Activated CD4-positive, alpha-beta memory T cell treated with anti-CD3 and anti-CD28 coated beads for 36 hours (primary cell): ENCODE measurements around the gene HAPSTR1. TPM values are rescaled to one million over a fixed set of nuclear protein-coding genes. Genes with fewer than 3 reads are reported as not detected.

Source experiments
- CTCF ChIA-PET: fragments of 350-600 bp; sonication (Branson Sonifier 250); formaldehyde crosslinking; loops from one replicate; lab custom pipeline; 2021; ENCODE audit warnings: antibody characterized with exemption, inconsistent platforms; lab: Charles Lee
- POLR2A ChIA-PET: fragments of 350-600 bp; sonication (Branson Sonifier 250); formaldehyde crosslinking; loops from one replicate; lab custom pipeline; 2021; ENCODE audit warnings: antibody characterized with exemption; lab: Charles Lee
- DNase-seq: peaks from one replicate; pipeline ENCODE4 v3.0.0-alpha.2; 2020
- H3K27ac Mint-ChIP-seq: one replicate; pipeline ENCODE4 v1.8.0; 2021; ENCODE audit warnings: mixed read lengths
- H3K27me3 Mint-ChIP-seq: one replicate; pipeline ENCODE4 v1.8.0; 2021; ENCODE audit warnings: mixed read lengths
- H3K36me3 Mint-ChIP-seq: one replicate; pipeline ENCODE4 v1.8.0; 2021; ENCODE audit warnings: mixed read lengths
- H3K4me1 Mint-ChIP-seq: one replicate; pipeline ENCODE4 v1.8.0; 2021; ENCODE audit warnings: low read depth, mixed read lengths
- H3K4me3 Mint-ChIP-seq: one replicate; pipeline ENCODE4 v1.8.0; 2021; ENCODE audit warnings: mild to moderate bottlenecking, mixed read lengths
- H3K9me3 Mint-ChIP-seq: one replicate; pipeline ENCODE4 v1.8.0; 2021; ENCODE audit warnings: mixed read lengths
- intact Hi-C: fragments of 100-400 bp; cut with micrococcal nuclease; formaldehyde crosslinking; loops from one replicate; pipeline ENCODE4 v1.15.1; 2023
- total RNA-seq, 2 experiments: library from RNA; stranded (reverse); gene quantifications; one replicate each; pipeline ENCODE4 v1.2.3, GENCODE V29; 2021

Gene HAPSTR1
- total RNA-seq, 2 experiments from 2014 or later, result 47.1 to 49.1 TPM

- Mint-ChIP-seq H3K4me3 (no peak overlapping the region), H3K4me1 (peaks cover under 1% of the 10 kb centered on the region), H3K9me3 (no peaks in the 10 kb centered on the region), H3K27ac (no peak overlapping the region), H3K36me3 (no peaks in the 10 kb centered on the region), H3K27me3 (no peaks in the 10 kb centered on the region)
- intact Hi-C loops, result no loop called here
- CTCF ChIA-PET, result interaction anchor here (1.2 kb wide), 1 partner anchor 20 kb away, joined by 3 read pairs; no protein-coding TSS in a partner anchor
- no peak for DNase-seq
- POLR2A ChIA-PET, result no interaction called here
These were observed 37.0 kb upstream of the HAPSTR1 start for GRCh38 chr16:9054460-9054859.

DNA sequence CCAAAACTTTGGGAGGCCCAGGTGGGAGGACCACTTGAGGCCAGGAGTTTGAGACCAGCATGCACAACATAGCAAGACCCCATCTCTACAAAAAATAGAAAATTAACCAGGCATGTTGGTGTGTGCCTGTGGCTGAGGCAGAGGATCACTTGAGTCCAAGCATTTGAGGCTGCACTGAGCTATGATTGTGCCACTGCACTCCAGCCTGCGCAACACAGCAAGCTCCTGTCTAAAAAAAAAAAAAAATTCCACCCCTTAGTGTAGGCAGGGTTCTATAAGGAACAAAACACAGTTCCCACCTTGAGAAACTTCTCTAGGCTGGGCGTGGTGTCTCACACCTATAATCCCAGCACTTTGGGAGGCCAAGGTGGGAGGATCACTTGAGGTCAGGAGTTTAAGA lies 36.3 kb upstream of the HAPSTR1 start:
- H3K9me3 Mint-ChIP-seq, result no peaks in the 10 kb centered on the region
- ChIA-PET POLR2A (no interaction called here), CTCF (interaction anchor here (1.2 kb wide), 1 partner anchor 21 kb away, joined by 3 read pairs; no protein-coding TSS in a partner anchor)
- intact Hi-C loops, result no loop called here
- no peak overlapping the region for H3K27ac Mint-ChIP-seq
- no peaks in the 10 kb centered on the region for H3K27me3 Mint-ChIP-seq
- no peaks in the 10 kb centered on the region for H3K36me3 Mint-ChIP-seq
- peaks cover 2% of the 10 kb centered on the region for H3K4me1 Mint-ChIP-seq
- no peak overlapping the region for H3K4me3 Mint-ChIP-seq
- DNase-seq, result no peak

DNA sequence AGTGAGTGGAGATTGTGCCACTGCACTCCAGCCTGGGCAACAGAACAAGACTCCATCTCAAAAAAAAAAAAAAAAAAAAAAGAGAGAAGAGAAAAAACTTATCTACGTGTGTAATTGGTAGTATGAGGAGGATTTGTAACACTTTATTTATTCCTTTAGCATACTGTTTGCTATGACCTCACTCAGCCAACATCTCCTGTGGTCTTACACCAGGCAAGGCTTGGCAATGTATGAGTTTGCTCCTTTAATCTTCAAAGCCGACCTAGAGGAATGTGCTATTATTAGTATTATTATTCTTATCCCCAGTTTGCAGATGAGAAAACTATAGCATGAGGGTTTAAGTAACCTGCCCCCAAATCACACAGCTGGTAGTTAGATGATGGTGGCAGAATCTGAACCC lies 35.8 kb upstream of the HAPSTR1 start:
- H3K4me3 Mint-ChIP-seq, result no peak overlapping the region
- no peaks in the 10 kb centered on the region for H3K27me3 Mint-ChIP-seq
- POLR2A ChIA-PET, result no interaction called here
- DNase-seq, result no peak
- H3K27ac Mint-ChIP-seq, result no peak overlapping the region
- CTCF ChIA-PET, result no interaction called here
- H3K4me1 Mint-ChIP-seq, result peaks cover 5% of the 10 kb centered on the region
- intact Hi-C loops, result no loop called here
- H3K9me3 Mint-ChIP-seq, result no peaks in the 10 kb centered on the region
- no peaks in the 10 kb centered on the region for H3K36me3 Mint-ChIP-seq

DNA sequence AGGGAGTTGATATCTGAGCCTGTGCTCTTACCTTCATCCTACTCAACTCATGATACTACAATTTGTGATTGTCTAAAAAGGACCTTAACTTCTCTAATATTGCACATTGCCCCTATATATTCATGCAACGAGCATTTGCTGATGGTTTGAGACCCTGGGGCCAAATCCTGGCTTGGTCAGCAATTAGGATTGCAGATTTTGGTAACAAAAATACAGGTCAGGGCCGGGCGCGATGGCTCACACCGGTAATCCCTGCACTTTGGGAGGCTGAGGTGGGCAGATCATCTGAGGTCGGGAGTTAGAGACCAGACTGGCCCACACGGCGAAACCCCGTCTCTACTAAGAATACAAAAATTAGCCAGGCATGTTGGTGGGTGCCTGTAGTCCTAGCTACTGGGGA lies 35.4 kb upstream of the HAPSTR1 start:
- no peaks in the 10 kb centered on the region for H3K36me3 Mint-ChIP-seq
- no peaks in the 10 kb centered on the region for H3K27me3 Mint-ChIP-seq
- no peak for DNase-seq
- ChIA-PET POLR2A (no interaction called here), CTCF (no interaction called here)
- peaks cover 7% of the 10 kb centered on the region for H3K4me1 Mint-ChIP-seq
- intact Hi-C loops, result no loop called here
- H3K27ac Mint-ChIP-seq, result no peak overlapping the region
- no peak overlapping the region for H3K4me3 Mint-ChIP-seq
- H3K9me3 Mint-ChIP-seq, result no peaks in the 10 kb centered on the region

GRCh38 chr16:9058211-9058610 lies 33.2 kb upstream of the HAPSTR1 start:
- no peak overlapping the region for H3K27ac Mint-ChIP-seq
- intact Hi-C loops, result no loop called here
- CTCF ChIA-PET, result no interaction called here
- no peaks in the 10 kb centered on the region for H3K36me3 Mint-ChIP-seq
- POLR2A ChIA-PET, result no interaction called here
- H3K4me1 Mint-ChIP-seq, result peaks cover 13% of the 10 kb centered on the region
- H3K4me3 Mint-ChIP-seq, result no peak overlapping the region
- H3K9me3 Mint-ChIP-seq, result no peaks in the 10 kb centered on the region
- no peak for DNase-seq
- no peaks in the 10 kb centered on the region for H3K27me3 Mint-ChIP-seq

DNA sequence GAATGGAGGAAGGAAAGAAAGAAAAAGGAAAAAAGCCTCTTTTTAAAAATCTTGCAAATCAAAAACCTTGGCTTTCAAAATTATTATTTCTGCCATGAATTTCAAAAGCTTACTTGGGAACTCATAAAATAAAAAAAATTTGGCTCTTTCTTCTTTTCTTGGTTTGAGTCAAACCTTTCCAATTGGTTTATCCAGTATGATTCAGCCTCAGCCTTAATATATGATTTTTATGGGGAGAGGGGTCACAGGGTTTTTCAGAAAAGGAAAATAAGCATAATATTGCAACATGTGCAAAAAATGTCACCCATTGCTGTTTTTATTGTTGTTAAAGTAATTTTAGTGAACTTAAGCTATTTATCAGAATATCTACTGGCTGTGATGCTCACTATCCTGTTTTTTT lies 31.2 kb upstream of the HAPSTR1 start:
- POLR2A ChIA-PET, result no interaction called here
- no peaks in the 10 kb centered on the region for H3K9me3 Mint-ChIP-seq

DNA sequence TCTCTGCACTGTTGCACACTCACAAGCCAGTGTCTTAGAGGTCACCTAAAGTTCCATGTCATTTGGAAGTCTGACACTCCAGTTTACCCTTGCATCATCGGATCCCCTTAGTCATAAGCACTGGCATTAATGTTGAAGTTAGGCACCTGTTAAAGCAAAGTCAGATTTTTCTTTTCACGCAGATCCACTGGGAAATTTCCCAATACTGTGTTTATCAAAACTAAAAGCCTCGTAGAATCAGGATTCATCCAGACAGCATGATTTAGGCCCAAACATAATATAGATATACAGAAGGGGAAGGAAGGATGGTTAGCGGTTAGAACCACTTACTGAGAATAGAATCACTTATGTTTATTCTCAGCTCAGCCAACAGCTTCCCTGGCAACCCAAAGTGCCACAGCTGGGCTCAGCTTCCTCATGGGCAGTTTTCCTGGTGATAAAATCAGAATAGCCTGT lies 30.1 kb upstream of the HAPSTR1 start:
- ChIA-PET POLR2A (no interaction called here), CTCF (no interaction called here)
- Mint-ChIP-seq H3K27ac (no peak overlapping the region), H3K36me3 (no peaks in the 10 kb centered on the region), H3K4me3 (no peak overlapping the region), H3K4me1 (peaks cover 13% of the 10 kb centered on the region), H3K27me3 (peaks cover 2% of the 10 kb centered on the region), H3K9me3 (no peaks in the 10 kb centered on the region)
- intact Hi-C loops, result no loop called here
- DNase-seq, result no peak

More for the DNA sequence above, 31.2 kb upstream of the HAPSTR1 start:
- Mint-ChIP-seq H3K36me3 (no peaks in the 10 kb centered on the region), H3K27me3 (no peaks in the 10 kb centered on the region), H3K4me3 (no peak overlapping the region), H3K27ac (no peak overlapping the region), H3K4me1 (peaks cover 13% of the 10 kb centered on the region)
- intact Hi-C loops, result no loop called here
- DNase-seq, result no peak
- CTCF ChIA-PET, result interaction anchor here (1.3 to 1.4 kb wide), 2 partner anchors 10 to 51 kb away, joined by 3 to 5 read pairs; no protein-coding TSS in a partner anchor

GRCh38 chr16:9062301-9062700 lies 29.1 kb upstream of the HAPSTR1 start:
- no peak for DNase-seq
- H3K36me3 Mint-ChIP-seq, result no peaks in the 10 kb centered on the region
- CTCF ChIA-PET, result interaction anchor here (0.6 kb wide), 1 partner anchor 192 kb away, joined by 3 read pairs; no protein-coding TSS in a partner anchor
- no peaks in the 10 kb centered on the region for H3K9me3 Mint-ChIP-seq
- H3K4me1 Mint-ChIP-seq, result peaks cover 13% of the 10 kb centered on the region
- no peak overlapping the region for H3K27ac Mint-ChIP-seq
- H3K4me3 Mint-ChIP-seq, result no peak overlapping the region
- intact Hi-C loops, result no loop called here
- POLR2A ChIA-PET, result no interaction called here
- H3K27me3 Mint-ChIP-seq, result peaks cover 4% of the 10 kb centered on the region

DNA sequence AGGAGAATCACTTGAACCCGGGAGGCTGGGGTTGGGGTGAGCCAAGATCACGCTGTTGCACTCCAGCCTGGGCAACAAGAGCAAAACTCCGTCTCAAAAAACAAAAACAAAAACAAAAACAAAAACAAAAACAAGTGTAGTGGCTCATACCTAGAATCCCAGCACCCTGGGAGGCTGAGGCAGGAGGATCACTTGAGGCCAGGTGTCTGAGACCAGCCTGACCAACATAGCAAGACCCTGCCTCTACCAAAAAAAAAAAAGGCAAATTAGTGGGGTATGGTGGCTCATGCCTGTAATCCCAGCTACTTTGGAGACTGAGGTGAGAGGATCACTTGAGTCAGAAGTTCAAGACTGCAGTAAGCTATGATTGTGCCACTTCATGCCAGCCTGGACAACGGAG lies 26.4 kb upstream of the HAPSTR1 start:
- peaks cover 4% of the 10 kb centered on the region for H3K27me3 Mint-ChIP-seq
- POLR2A ChIA-PET, result no interaction called here
- H3K9me3 Mint-ChIP-seq, result peaks cover 10% of the 10 kb centered on the region
- no peak for DNase-seq
- CTCF ChIA-PET, result interaction anchor here (0.7 to 1.0 kb wide), 2 partner anchors 13 to 56 kb away, joined by 3 read pairs; no protein-coding TSS in a partner anchor
- H3K4me1 Mint-ChIP-seq, result peaks cover 24% of the 10 kb centered on the region
- H3K27ac Mint-ChIP-seq, result no peak overlapping the region
- H3K36me3 Mint-ChIP-seq, result no peaks in the 10 kb centered on the region
- intact Hi-C loops, result no loop called here
- H3K4me3 Mint-ChIP-seq, result no peak overlapping the region

- intact Hi-C loops, result loop anchor here (1.0 kb wide), 3 partner anchors 10 to 178 kb away; no protein-coding TSS in a partner anchor
- CTCF ChIA-PET, result interaction anchor here (0.7 to 2.3 kb wide), 3 partner anchors 8 to 60 kb away, joined by 3 to 6 read pairs (median 5); no protein-coding TSS in a partner anchor
- H3K27ac Mint-ChIP-seq, result no peak overlapping the region
- POLR2A ChIA-PET, result interaction anchor here (0.6 to 3.3 kb wide), 4 partner anchors 10 to 177 kb away, joined by 3 to 13 read pairs (median 7); partner anchors contain the start of gene HAPSTR1
- H3K9me3 Mint-ChIP-seq, result peaks cover 10% of the 10 kb centered on the region
- no peak overlapping the region for H3K4me3 Mint-ChIP-seq
- H3K27me3 Mint-ChIP-seq, result peaks cover 6% of the 10 kb centered on the region
- no peaks in the 10 kb centered on the region for H3K36me3 Mint-ChIP-seq
- peaks cover 34% of the 10 kb centered on the region for H3K4me1 Mint-ChIP-seq
- DNase-seq, result no peak
These were observed 22.6 kb upstream of the HAPSTR1 start for GRCh38 chr16:9068886-9069285.

- ChIA-PET CTCF (no interaction called here), POLR2A (interaction anchor here (3.3 kb wide), 1 partner anchor 23 kb away, joined by 11 read pairs; no protein-coding TSS in a partner anchor)
- no peak for DNase-seq
- Mint-ChIP-seq H3K36me3 (no peaks in the 10 kb centered on the region), H3K4me1 (peaks cover 34% of the 10 kb centered on the region), H3K27me3 (peaks cover 6% of the 10 kb centered on the region), H3K4me3 (no peak overlapping the region), H3K9me3 (peaks cover 10% of the 10 kb centered on the region), H3K27ac (peak overlapping the region; percentile 43)
- intact Hi-C loops, result no loop called here
These were observed 21.2 kb upstream of the HAPSTR1 start for GRCh38 chr16:9070254-9070653.

GRCh38 chr16:9071377-9071776 lies 20.1 kb upstream of the HAPSTR1 start:
- Mint-ChIP-seq H3K4me3 (no peak overlapping the region), H3K27me3 (peaks cover 4% of the 10 kb centered on the region), H3K27ac (no peak overlapping the region), H3K4me1 (peaks cover 36% of the 10 kb centered on the region), H3K9me3 (peaks cover 10% of the 10 kb centered on the region), H3K36me3 (no peaks in the 10 kb centered on the region)
- POLR2A ChIA-PET, result no interaction called here
- CTCF ChIA-PET, result no interaction called here
- intact Hi-C loops, result no loop called here
- no peak for DNase-seq
